GM20000 (cell line): ENCODE data around the gene GNS.

ENCODE experiments used
- DNase-seq: peaks from one replicate; pipeline ENCODE4 v3.0.0; 2012; ENCODE audit warnings: low spot score
- CTCF ChIP-seq: IDR thresholded peaks from 2 replicates; pipeline ENCODE4 v1.5.1; 2012; ENCODE audit warnings: mild to moderate bottlenecking, control low read depth; ENCODE audit errors: extremely low read depth, missing control alignments

Gene GNS

GRCh38 chr12:64667793-64668192, 91.4 kb downstream of the GNS start:
- no peak for DNase-seq
- no peak for TF ChIP-seq CTCF

GRCh38 chr12:64666054-64666914, 92.9 kb downstream of the GNS start:
- TF ChIP-seq CTCF: no peak
- DNase-seq: no peak

GRCh38 chr12:64665514-64665913, 93.7 kb downstream of the GNS start:
- no peak for DNase-seq
- no peak for TF ChIP-seq CTCF
